Right lobe of liver (tissue), 4 donors: ENCODE measurements around the gene GPR176.

Experiments
- POLR2A ChIP-seq: fragments of 450-650 bp; IDR thresholded peaks from one replicate; pipeline ENCODE4 v1.6.1; 2017; ENCODE audit warnings: antibody characterized with exemption, mild to moderate bottlenecking
- TF ChIP-seq, protein P1 (sequence below), 4 donors: fragments of 200-600 bp in 3 of 4; fragments of 450-650 bp in 1 of 4; IDR thresholded peaks; one replicate each; pipeline versions ENCODE4 v1.5.1 to v1.8.0; 2016 to 2022; ENCODE audit warnings: antibody characterized with exemption in 4 of 4, mild to moderate bottlenecking in 2 of 4
- donor health status: DM: no; HTN: no; CAD: no.
- donor health status: DM: no; HTN: no; CAD: no.
- donor health status: DM: no; HTN: yes; CAD: no.

DNA sequence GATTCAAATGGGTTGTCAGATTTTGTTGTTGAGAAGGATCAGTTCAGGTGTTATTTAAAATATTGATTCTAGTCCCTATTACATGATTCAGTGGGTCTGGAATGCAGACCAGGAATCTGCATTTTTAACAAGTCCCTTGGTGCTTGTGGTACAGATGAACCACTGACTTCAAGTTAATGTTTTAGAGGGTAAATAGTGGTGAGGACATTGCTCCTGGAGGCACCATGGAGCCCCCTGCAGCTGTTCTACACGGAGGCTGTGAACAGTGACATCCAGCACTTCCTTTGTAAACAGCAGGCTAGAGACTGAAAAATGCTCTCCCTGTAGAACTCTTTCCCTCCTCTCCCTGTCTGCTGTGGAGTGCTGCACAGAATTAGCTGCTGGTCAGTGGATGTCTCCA lies 132.6 kb downstream of the GPR176 start:
- TF ChIP-seq, protein P1, sequence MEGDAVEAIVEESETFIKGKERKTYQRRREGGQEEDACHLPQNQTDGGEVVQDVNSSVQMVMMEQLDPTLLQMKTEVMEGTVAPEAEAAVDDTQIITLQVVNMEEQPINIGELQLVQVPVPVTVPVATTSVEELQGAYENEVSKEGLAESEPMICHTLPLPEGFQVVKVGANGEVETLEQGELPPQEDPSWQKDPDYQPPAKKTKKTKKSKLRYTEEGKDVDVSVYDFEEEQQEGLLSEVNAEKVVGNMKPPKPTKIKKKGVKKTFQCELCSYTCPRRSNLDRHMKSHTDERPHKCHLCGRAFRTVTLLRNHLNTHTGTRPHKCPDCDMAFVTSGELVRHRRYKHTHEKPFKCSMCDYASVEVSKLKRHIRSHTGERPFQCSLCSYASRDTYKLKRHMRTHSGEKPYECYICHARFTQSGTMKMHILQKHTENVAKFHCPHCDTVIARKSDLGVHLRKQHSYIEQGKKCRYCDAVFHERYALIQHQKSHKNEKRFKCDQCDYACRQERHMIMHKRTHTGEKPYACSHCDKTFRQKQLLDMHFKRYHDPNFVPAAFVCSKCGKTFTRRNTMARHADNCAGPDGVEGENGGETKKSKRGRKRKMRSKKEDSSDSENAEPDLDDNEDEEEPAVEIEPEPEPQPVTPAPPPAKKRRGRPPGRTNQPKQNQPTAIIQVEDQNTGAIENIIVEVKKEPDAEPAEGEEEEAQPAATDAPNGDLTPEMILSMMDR (IDR thresholded peaks at IDR 0.05), result no peak
- TF ChIP-seq POLR2A, result no peak
